ENCODE results near the gene UXT.

DNA sequence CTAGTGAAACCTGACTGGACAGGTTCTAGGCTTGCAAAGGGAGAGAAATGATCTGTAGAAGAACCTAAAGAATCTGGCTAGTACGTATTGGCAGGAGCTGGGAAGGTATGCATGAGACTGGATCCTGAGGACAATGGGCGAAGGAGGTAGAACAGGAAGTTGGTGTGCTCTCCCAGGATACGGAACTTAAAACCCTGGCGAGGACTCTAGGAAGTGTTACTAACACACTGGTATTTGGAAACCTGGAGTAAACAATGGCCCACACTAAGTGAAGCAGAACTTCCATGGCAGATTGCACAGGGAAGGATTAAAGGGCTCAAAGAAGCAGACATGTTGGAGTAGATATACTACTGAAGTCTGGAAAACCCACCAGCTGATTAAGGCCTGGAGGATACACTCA is 48.5 kb downstream of the UXT start:
- TF ChIP-seq, protein P1, sequence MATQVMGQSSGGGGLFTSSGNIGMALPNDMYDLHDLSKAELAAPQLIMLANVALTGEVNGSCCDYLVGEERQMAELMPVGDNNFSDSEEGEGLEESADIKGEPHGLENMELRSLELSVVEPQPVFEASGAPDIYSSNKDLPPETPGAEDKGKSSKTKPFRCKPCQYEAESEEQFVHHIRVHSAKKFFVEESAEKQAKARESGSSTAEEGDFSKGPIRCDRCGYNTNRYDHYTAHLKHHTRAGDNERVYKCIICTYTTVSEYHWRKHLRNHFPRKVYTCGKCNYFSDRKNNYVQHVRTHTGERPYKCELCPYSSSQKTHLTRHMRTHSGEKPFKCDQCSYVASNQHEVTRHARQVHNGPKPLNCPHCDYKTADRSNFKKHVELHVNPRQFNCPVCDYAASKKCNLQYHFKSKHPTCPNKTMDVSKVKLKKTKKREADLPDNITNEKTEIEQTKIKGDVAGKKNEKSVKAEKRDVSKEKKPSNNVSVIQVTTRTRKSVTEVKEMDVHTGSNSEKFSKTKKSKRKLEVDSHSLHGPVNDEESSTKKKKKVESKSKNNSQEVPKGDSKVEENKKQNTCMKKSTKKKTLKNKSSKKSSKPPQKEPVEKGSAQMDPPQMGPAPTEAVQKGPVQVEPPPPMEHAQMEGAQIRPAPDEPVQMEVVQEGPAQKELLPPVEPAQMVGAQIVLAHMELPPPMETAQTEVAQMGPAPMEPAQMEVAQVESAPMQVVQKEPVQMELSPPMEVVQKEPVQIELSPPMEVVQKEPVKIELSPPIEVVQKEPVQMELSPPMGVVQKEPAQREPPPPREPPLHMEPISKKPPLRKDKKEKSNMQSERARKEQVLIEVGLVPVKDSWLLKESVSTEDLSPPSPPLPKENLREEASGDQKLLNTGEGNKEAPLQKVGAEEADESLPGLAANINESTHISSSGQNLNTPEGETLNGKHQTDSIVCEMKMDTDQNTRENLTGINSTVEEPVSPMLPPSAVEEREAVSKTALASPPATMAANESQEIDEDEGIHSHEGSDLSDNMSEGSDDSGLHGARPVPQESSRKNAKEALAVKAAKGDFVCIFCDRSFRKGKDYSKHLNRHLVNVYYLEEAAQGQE (IDR thresholded peaks at IDR 0.05; ENCODE audit: unreplicated experiment), result no peak
- TF ChIP-seq, protein P2, sequence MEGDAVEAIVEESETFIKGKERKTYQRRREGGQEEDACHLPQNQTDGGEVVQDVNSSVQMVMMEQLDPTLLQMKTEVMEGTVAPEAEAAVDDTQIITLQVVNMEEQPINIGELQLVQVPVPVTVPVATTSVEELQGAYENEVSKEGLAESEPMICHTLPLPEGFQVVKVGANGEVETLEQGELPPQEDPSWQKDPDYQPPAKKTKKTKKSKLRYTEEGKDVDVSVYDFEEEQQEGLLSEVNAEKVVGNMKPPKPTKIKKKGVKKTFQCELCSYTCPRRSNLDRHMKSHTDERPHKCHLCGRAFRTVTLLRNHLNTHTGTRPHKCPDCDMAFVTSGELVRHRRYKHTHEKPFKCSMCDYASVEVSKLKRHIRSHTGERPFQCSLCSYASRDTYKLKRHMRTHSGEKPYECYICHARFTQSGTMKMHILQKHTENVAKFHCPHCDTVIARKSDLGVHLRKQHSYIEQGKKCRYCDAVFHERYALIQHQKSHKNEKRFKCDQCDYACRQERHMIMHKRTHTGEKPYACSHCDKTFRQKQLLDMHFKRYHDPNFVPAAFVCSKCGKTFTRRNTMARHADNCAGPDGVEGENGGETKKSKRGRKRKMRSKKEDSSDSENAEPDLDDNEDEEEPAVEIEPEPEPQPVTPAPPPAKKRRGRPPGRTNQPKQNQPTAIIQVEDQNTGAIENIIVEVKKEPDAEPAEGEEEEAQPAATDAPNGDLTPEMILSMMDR (conservative IDR thresholded peaks at IDR 0.05; ENCODE audit: low read depth in 2 of 2), result no peak
- no peak for TF ChIP-seq POLR2AphosphoS5 (IDR thresholded peaks at IDR 0.05; ENCODE audit: low read depth)
